Measurements from ENCODE around the gene SERINC4.

SERINC4 gene

GRCh38 chr15:43796566-43796965 is 3.5 kb downstream of the SERINC4 start:
- no peak for DNase-seq (ENCODE audit: low read depth in 2 of 2)

- DNase-seq (ENCODE audit: low read depth in 2 of 2): no peak
Observed at GRCh38 chr15:43795997-43796396, 4.0 kb downstream of the SERINC4 start.

GRCh38 chr15:43795197-43795596 is 4.8 kb downstream of the SERINC4 start:
- no peak for DNase-seq (ENCODE audit: low read depth in 2 of 2)

- DNase-seq (ENCODE audit: low read depth in 2 of 2): no peak
Observed at GRCh38 chr15:43794269-43795037, 5.6 kb downstream of the SERINC4 start.

- no peak for DNase-seq (ENCODE audit: low read depth in 2 of 2)
Observed at GRCh38 chr15:43793647-43794046, 6.4 kb downstream of the SERINC4 start.

GRCh38 chr15:43792761-43793476 is 7.1 kb downstream of the SERINC4 start:
- peak in 1 of 2 donors; percentile 24 for DNase-seq (ENCODE audit: low read depth in 2 of 2)

GRCh38 chr15:43791993-43792760 is 7.8 kb downstream of the SERINC4 start, which contains the start of gene SERF2:
Gene SERF2, plus strand, starts transcription at chr15:43792320. Its CDS starts 57 bp downstream, at chr15:43792377.
- DNase-seq (ENCODE audit: low read depth in 2 of 2): peak; percentile 99 to 100

GRCh38 chr15:43789409-43789808 is 10.6 kb downstream of the SERINC4 start:
- DNase-seq (ENCODE audit: low read depth in 2 of 2): no peak

- DNase-seq (ENCODE audit: low read depth in 2 of 2): no peak
Observed at GRCh38 chr15:43779016-43779415, 21.0 kb downstream of the SERINC4 start.

- DNase-seq (ENCODE audit: low read depth in 2 of 2): peak; percentile 65 to 69
Observed at GRCh38 chr15:43777267-43777914, 22.6 kb downstream of the SERINC4 start.

- DNase-seq (ENCODE audit: low read depth in 2 of 2): peak; percentile 52 to 60
Observed at GRCh38 chr15:43776718-43777266, 23.2 kb downstream of the SERINC4 start, which contains the start of gene ELL3. Gene ELL3, minus strand, starts transcription at chr15:43776966. Its CDS starts 65 bp downstream, at chr15:43776901.

- DNase-seq (ENCODE audit: low read depth in 2 of 2): no peak
Observed at GRCh38 chr15:43776101-43776717, 23.8 kb downstream of the SERINC4 start.

GRCh38 chr15:43775411-43775965 is 24.5 kb downstream of the SERINC4 start:
- no peak for DNase-seq (ENCODE audit: low read depth in 2 of 2)

- DNase-seq (ENCODE audit: low read depth in 2 of 2): no peak
Observed at GRCh38 chr15:43774062-43774461, 26.0 kb downstream of the SERINC4 start.

GRCh38 chr15:43772624-43773023 is 27.4 kb downstream of the SERINC4 start:
- DNase-seq (ENCODE audit: low read depth in 2 of 2): no peak

GRCh38 chr15:43771816-43772215 is 28.2 kb downstream of the SERINC4 start:
- DNase-seq (ENCODE audit: low read depth in 2 of 2): no peak

GRCh38 chr15:43769584-43770228 is 30.3 kb downstream of the SERINC4 start:
- DNase-seq (ENCODE audit: low read depth in 2 of 2): no peak

- DNase-seq (ENCODE audit: low read depth in 2 of 2): no peak
Observed at GRCh38 chr15:43763819-43764446, 36.1 kb downstream of the SERINC4 start.

GRCh38 chr15:43762824-43763223 is 37.2 kb downstream of the SERINC4 start:
- DNase-seq (ENCODE audit: low read depth in 2 of 2): no peak

GRCh38 chr15:43751885-43752284 is 48.1 kb downstream of the SERINC4 start:
- DNase-seq (ENCODE audit: low read depth in 2 of 2): no peak

All from activated CD8-positive, alpha-beta memory T cell treated with anti-CD3 and anti-CD28 coated beads for 4 hours (primary cell).